ENCODE results near the gene TPR.

DNA sequence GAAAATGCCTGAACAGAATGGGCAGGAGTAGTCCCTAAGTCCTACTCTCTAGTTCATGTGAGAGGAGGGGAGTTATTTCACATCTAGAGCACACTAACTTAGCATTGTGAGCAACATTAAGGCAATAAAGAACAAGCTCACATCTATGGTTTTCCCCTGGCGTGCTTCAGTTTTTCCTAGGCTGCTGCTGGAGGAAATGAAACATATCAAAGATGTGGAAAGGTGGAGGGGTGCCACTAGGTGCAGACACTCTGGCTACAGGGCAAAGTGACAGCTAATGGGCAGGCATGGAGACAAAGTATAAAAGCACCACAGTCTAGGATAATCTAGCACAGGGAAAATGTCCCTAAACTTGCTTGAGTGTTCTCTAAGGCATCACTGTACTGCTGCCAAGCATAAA, 82.2 kb downstream of the TPR start:
- TF ChIP-seq, protein P1, sequence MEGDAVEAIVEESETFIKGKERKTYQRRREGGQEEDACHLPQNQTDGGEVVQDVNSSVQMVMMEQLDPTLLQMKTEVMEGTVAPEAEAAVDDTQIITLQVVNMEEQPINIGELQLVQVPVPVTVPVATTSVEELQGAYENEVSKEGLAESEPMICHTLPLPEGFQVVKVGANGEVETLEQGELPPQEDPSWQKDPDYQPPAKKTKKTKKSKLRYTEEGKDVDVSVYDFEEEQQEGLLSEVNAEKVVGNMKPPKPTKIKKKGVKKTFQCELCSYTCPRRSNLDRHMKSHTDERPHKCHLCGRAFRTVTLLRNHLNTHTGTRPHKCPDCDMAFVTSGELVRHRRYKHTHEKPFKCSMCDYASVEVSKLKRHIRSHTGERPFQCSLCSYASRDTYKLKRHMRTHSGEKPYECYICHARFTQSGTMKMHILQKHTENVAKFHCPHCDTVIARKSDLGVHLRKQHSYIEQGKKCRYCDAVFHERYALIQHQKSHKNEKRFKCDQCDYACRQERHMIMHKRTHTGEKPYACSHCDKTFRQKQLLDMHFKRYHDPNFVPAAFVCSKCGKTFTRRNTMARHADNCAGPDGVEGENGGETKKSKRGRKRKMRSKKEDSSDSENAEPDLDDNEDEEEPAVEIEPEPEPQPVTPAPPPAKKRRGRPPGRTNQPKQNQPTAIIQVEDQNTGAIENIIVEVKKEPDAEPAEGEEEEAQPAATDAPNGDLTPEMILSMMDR (IDR thresholded peaks at IDR 0.05) = no peak
- TF ChIP-seq RAD21 (IDR thresholded peaks at IDR 0.05; ENCODE audit: low read length) (no peak), TCF12 (IDR thresholded peaks at IDR 0.05) (no peak), GABPA (IDR thresholded peaks at IDR 0.05; ENCODE audit: low read depth) (no peak), MXI1 (IDR thresholded peaks at IDR 0.05; ENCODE audit: low read depth, low read length) (no peak), RXRA (IDR thresholded peaks at IDR 0.05; ENCODE audit: borderline replicate concordance, low read depth) (no peak)
